Colonic mucosa (tissue), 4 donors: ENCODE measurements around the gene ADAMTS17. TPM values are rescaled to one million over a fixed set of nuclear protein-coding genes. Genes with fewer than 3 reads are reported as not detected.

Experiments used
- DNase-seq: peaks from one replicate; pipeline ENCODE4 v3.0.0-alpha.2; 2020
- H3K27ac ChIP-seq: fragments of 200-600 bp; one replicate; pipeline ENCODE4 v1.8.0; 2021
- H3K27me3 ChIP-seq: fragments of 200-600 bp; one replicate; pipeline ENCODE4 v1.8.0; 2021
- H3K36me3 ChIP-seq: fragments of 200-600 bp; one replicate; pipeline ENCODE4 v1.8.0; 2021
- H3K4me1 ChIP-seq: fragments of 200-600 bp; one replicate; pipeline ENCODE4 v1.8.0; 2021; ENCODE audit warnings: mild to moderate bottlenecking
- H3K4me3 ChIP-seq: fragments of 200-600 bp; one replicate; pipeline ENCODE4 v1.8.0; 2021
- H3K9ac ChIP-seq, 2 donors: one replicate each; pipeline ENCODE4 v1.7.0; 2013; ENCODE audit warnings: control low read depth in 2 of 2, low read depth in 2 of 2, low read length in 2 of 2
- H3K9me3 ChIP-seq: fragments of 200-600 bp; one replicate; pipeline ENCODE4 v1.8.0; 2021
- intact Hi-C: fragments of 100-400 bp; cut with DNase I; formaldehyde crosslinking; loops from one replicate; pipeline ENCODE4 v1.14.1; 2022
- total RNA-seq, 2 donors: library from RNA; stranded (reverse); fragmentation: NEBNext Ultra II Directional in 1 of 2; extraction: Animal tissue kit (Norgen Biotek cat#: 25700) in 1 of 2; gene quantifications; one replicate each; pipeline ENCODE4 v1.2.1, GENCODE V29; 2021
- TF ChIP-seq, protein P1 (sequence below): fragments of 200-600 bp; IDR thresholded peaks from one replicate; pipeline ENCODE4 v1.8.0; 2022; ENCODE audit warnings: antibody characterized with exemption, mild to moderate bottlenecking
- donor health status: healthy.
- donor health status: DM: no; HTN: no; CAD: no.
- donor health status: DM: no; HTN: no; CAD: no.

The ADAMTS17 gene
- total RNA-seq, 2 donors from 2014 or later: 4.2 to 8.3 TPM

DNA sequence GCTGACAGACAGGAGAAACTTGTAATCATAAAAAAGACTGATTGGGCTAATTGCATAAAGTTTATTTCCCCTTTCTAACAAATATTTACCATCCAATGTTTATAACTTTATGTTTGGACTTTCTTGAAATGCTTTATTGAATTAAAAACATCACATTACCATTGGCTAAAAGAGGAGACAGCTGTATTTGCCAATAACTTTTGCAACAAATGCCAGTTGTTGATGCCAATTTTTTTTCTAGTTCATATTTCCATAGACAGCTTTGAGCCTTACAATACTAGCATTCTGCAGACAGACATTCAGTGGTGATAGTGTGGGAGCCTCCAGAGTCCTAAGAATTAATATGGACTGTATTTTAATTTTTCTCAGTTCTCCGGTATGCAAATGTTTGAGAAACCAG lies 198.4 kb downstream of the ADAMTS17 start:
- H3K9ac ChIP-seq: no peak overlapping the region
- no peak overlapping the region for H3K4me3 ChIP-seq
- no peaks in the 10 kb centered on the region for H3K36me3 ChIP-seq
- H3K4me1 ChIP-seq: no peaks in the 10 kb centered on the region
- no peak for DNase-seq
- TF ChIP-seq, protein P1, sequence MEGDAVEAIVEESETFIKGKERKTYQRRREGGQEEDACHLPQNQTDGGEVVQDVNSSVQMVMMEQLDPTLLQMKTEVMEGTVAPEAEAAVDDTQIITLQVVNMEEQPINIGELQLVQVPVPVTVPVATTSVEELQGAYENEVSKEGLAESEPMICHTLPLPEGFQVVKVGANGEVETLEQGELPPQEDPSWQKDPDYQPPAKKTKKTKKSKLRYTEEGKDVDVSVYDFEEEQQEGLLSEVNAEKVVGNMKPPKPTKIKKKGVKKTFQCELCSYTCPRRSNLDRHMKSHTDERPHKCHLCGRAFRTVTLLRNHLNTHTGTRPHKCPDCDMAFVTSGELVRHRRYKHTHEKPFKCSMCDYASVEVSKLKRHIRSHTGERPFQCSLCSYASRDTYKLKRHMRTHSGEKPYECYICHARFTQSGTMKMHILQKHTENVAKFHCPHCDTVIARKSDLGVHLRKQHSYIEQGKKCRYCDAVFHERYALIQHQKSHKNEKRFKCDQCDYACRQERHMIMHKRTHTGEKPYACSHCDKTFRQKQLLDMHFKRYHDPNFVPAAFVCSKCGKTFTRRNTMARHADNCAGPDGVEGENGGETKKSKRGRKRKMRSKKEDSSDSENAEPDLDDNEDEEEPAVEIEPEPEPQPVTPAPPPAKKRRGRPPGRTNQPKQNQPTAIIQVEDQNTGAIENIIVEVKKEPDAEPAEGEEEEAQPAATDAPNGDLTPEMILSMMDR: no peak
- H3K9me3 ChIP-seq: no peaks in the 10 kb centered on the region
- no peaks in the 10 kb centered on the region for H3K27me3 ChIP-seq
- no peak overlapping the region for H3K27ac ChIP-seq
- intact Hi-C loops: no loop called here

DNA sequence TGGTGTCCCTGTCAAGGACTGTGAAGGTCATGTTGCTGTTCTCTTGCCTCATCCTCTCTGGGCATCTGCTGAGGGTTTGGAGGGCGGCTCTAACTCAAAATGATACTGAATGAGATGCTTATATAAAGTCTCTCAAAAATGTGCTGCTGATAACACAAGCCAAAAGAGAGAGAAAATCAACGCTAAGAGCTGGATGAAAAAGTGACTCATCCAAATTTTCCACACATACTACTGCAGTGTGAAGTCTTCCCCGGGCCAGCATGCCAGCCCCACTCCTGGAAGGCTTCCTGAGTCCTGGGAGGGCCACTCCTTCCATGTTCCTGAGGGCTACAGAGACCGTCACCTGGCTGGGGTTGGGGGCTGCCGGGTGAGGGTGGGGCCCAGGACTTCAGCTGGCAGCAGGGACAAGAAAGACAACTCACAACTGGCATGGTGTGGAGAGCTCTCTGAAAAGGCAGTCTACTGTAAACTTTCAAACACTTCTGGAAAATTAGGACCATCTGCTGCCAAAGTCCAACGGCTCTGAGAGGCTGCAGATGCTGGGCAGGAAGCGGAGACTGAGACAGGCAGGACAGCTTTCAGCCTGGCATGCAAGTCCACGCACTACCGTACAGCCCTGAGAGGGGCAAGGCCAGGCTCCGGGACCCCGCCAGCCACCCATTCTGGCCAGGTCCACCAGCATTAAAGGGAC lies 200.3 kb downstream of the ADAMTS17 start:
- H3K27ac ChIP-seq: no peak overlapping the region

DNA sequence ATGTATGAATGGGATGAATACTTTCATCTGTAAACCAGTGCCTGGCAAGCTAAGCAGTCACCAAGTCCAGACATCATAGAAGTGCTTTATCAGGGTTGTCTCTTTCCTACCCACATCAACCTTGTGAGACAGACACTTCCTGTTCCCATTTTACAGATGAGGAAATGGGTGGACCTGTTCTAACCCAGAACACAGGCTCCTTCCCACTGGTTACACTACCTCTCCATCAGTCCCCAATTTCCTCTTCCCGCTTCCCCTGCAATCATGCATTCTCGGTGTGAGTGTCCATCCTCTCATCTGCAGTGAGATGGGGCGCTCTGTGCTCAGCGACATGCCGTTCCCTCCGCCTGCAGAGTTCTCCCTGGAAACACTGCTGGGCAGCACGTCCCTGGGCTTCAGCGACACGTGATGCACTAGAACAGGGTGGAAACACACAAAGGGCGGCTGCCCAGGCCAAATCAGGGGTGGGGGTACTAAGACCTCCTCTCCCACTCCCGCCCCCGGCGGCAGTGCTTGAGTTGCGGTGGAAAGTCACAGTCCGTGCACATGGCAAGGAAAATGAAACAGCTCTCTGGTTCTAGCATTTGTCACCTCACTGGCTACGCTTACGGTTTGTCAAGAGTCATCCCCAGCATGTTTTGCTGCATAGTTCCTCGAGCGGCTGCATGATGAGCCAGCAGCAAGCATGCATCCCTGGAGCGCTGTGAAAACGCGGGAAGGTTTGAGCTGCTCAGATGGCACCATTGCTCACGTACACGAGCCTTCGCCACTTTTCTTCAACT lies 201.1 kb downstream of the ADAMTS17 start:
- no peak for DNase-seq
- TF ChIP-seq, protein P1: no peak
- Histone ChIP-seq H3K9ac (no peak overlapping the region), H3K4me3 (no peak overlapping the region), H3K27me3 (no peaks in the 10 kb centered on the region), H3K36me3 (no peaks in the 10 kb centered on the region), H3K27ac (no peak overlapping the region), H3K9me3 (no peaks in the 10 kb centered on the region), H3K4me1 (no peaks in the 10 kb centered on the region)
- intact Hi-C loops: no loop called here

More for the DNA sequence above, 200.3 kb downstream of the ADAMTS17 start:
- Histone ChIP-seq H3K27me3 (no peaks in the 10 kb centered on the region), H3K4me1 (no peaks in the 10 kb centered on the region), H3K36me3 (no peaks in the 10 kb centered on the region), H3K9me3 (no peaks in the 10 kb centered on the region), H3K4me3 (no peak overlapping the region), H3K9ac (no peak overlapping the region)
- intact Hi-C loops: no loop called here
- TF ChIP-seq, protein P1: no peak
- DNase-seq: no peak

DNA sequence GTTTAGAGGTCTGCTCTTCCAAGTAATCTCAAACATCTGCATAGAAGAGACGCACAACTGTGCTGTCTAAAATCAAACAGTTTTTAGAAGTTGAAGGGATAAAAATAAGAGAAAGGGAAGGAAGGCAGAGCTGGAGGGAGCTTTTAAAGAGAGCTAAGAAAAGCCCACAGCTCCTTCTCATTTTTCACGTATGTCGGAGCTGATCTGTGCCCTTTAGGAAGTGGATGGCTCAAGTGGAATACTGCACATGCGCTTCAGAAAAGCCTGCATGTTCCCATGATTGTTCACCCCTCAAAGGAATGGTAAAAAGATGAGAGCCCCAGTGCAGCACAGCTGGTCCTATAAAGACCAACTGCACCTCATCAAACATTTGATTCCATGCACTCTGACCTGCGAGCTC lies 207.2 kb downstream of the ADAMTS17 start:
- DNase-seq: no peak
- Histone ChIP-seq H3K9me3 (no peaks in the 10 kb centered on the region), H3K27me3 (no peaks in the 10 kb centered on the region), H3K9ac (no peak overlapping the region), H3K4me1 (no peaks in the 10 kb centered on the region), H3K4me3 (no peak overlapping the region), H3K36me3 (no peaks in the 10 kb centered on the region), H3K27ac (no peak overlapping the region)
- TF ChIP-seq, protein P1: no peak
- intact Hi-C loops: no loop called here

DNA sequence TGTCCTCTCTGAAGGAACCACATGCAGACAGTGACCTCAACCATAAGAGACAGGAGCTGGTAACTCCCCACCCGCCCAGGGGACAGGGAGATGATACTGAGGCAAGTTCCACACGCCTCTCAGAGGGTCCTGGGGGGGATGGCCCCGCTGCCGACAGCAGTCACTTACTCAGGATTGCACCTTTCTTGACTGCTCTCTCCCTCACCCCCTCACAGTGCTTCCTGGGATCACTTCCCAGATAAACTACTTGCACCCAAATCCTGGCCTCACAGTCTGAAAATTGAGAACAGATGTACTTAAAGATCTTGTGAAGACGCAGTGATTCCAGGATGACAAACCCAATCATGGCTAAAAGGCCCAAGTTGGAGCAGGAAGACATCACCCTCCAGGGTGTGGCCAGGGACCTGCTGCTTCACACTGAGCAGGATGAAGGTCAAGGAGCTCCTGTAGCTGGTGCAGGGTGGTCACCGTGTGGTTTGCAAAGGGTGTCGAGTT lies 207.6 kb downstream of the ADAMTS17 start:
- H3K36me3 ChIP-seq: no peaks in the 10 kb centered on the region
- H3K27ac ChIP-seq: no peak overlapping the region
- H3K4me1 ChIP-seq: no peaks in the 10 kb centered on the region
- H3K27me3 ChIP-seq: no peaks in the 10 kb centered on the region
- no peak overlapping the region for H3K4me3 ChIP-seq
- TF ChIP-seq, protein P1: no peak
- H3K9ac ChIP-seq: no peak overlapping the region
- no peak for DNase-seq
- intact Hi-C loops: no loop called here
- no peaks in the 10 kb centered on the region for H3K9me3 ChIP-seq
